A673 (cell line): ENCODE results near the gene KANK3. TPM values are rescaled to one million over a fixed set of nuclear protein-coding genes. Genes with fewer than 3 reads are reported as not detected.
"Not testable (repeated sequence)": the region's sequence is repeated elsewhere in the genome, so short reads cannot be mapped to it uniquely, and the experiment has no call there.

ENCODE experiments used
- BruUV-seq: library from RNA; stranded (reverse); fragments of 400-500 nt; replicated peaks from 2 replicates; lab custom pipeline; 2021; lab: Mats Ljungman, UMichigan
- CTCF ChIA-PET: fragments of 300-600 bp; sonication (Branson Sonifier 250); formaldehyde crosslinking; loops from one replicate; lab custom pipeline; 2022; ENCODE audit warnings: antibody characterized with exemption; lab: Charles Lee
- POLR2A ChIA-PET: fragments of 300-600 bp; sonication (Branson Sonifier 250); formaldehyde crosslinking; loops from one replicate; lab custom pipeline; 2022; ENCODE audit warnings: antibody characterized with exemption; ENCODE audit not compliant: low non-redundant PET; lab: Charles Lee
- DNase-seq: peaks from one replicate; pipeline ENCODE4 v3.0.0-alpha.2; 2015; ENCODE audit warnings: low spot score
- H3K27ac ChIP-seq: fragments of 200-600 bp; sonication (generic); 2 replicates; pipeline ENCODE4 v1.5.1; 2016; ENCODE audit warnings: mixed run types, low read depth, mild to moderate bottlenecking, mixed read lengths, antibody characterized with exemption, low read length; ENCODE audit not compliant: poor library complexity, severe bottlenecking
- H3K27me3 ChIP-seq: fragments of 200-600 bp; sonication (generic); replicated peaks from 2 replicates; pipeline ENCODE4 v1.6.1; 2017; ENCODE audit warnings: mixed run types, low read depth, mild to moderate bottlenecking, mixed read lengths, antibody characterized with exemption, low read length; ENCODE audit not compliant: insufficient read depth, poor library complexity
- H3K36me3 ChIP-seq: fragments of 200-600 bp; sonication (generic); 2 replicates; pipeline ENCODE4 v1.6.1; 2016; ENCODE audit warnings: mixed run types, mild to moderate bottlenecking, mixed read lengths, antibody characterized with exemption, low read length; ENCODE audit not compliant: insufficient read depth, poor library complexity, severe bottlenecking
- H3K4me1 ChIP-seq: fragments of 200-600 bp; sonication (generic); 2 replicates; pipeline ENCODE4 v1.6.1; 2017; ENCODE audit warnings: mixed run types, mild to moderate bottlenecking, mixed read lengths, antibody characterized with exemption, low read length; ENCODE audit not compliant: insufficient read depth, poor library complexity, severe bottlenecking
- H3K4me3 ChIP-seq: fragments of 200-600 bp; sonication (generic); 2 replicates; pipeline ENCODE4 v1.5.1; 2016; ENCODE audit warnings: low read depth, mixed run types, mild to moderate bottlenecking, mixed read lengths, low read length; ENCODE audit not compliant: poor library complexity, severe bottlenecking
- H3K9me3 ChIP-seq: fragments of 200-600 bp; sonication (generic); 2 replicates; pipeline ENCODE4 v1.6.1; 2016; ENCODE audit warnings: mixed run types, low read depth, mild to moderate bottlenecking, mixed read lengths, antibody characterized with exemption, low read length; ENCODE audit not compliant: poor library complexity, severe bottlenecking
- EZH2 ChIP-seq: fragments of 200-600 bp; sonication (generic); IDR thresholded peaks from 2 replicates; pipeline ENCODE4 v1.6.1; 2017; ENCODE audit warnings: borderline replicate concordance, low read depth, mild to moderate bottlenecking, mixed read lengths, antibody characterized with exemption, low read length; ENCODE audit not compliant: poor library complexity, severe bottlenecking
- intact Hi-C: fragments of 100-400 bp; cut with micrococcal nuclease; formaldehyde crosslinking; loops from one replicate; pipeline ENCODE4 v1.10.0; 2022; ENCODE audit not compliant: unreplicated experiment
- total RNA-seq: library from RNA; stranded (reverse); gene quantifications from 2 replicates; pipeline ENCODE4 v1.2.3, GENCODE V29; 2021
- TF ChIP-seq, protein P1 (sequence below): fragments of 300-800, 200-600 bp; sonication (generic); conservative IDR thresholded peaks from 2 replicates; pipeline ENCODE4 v1.5.1; 2017; ENCODE audit warnings: low read depth, mild to moderate bottlenecking, antibody characterized with exemption, low read length, moderate library complexity, mixed read lengths

The KANK3 gene
- total RNA-seq, 1 experiment from 2014 or later = 0.73 TPM

- intact Hi-C loops = no loop called here
- peak overlapping the region; percentile 55 for H3K4me3 ChIP-seq
- no peak overlapping the region for H3K27ac ChIP-seq
- no peaks in the 10 kb centered on the region for H3K27me3 ChIP-seq
- H3K4me1 ChIP-seq = no peaks in the 10 kb centered on the region
- DNase-seq = no peak
- no peaks in the 10 kb centered on the region for H3K36me3 ChIP-seq
- BruUV-seq = no TSS peak
- TF ChIP-seq EZH2 = no peak
- TF ChIP-seq, protein P1, sequence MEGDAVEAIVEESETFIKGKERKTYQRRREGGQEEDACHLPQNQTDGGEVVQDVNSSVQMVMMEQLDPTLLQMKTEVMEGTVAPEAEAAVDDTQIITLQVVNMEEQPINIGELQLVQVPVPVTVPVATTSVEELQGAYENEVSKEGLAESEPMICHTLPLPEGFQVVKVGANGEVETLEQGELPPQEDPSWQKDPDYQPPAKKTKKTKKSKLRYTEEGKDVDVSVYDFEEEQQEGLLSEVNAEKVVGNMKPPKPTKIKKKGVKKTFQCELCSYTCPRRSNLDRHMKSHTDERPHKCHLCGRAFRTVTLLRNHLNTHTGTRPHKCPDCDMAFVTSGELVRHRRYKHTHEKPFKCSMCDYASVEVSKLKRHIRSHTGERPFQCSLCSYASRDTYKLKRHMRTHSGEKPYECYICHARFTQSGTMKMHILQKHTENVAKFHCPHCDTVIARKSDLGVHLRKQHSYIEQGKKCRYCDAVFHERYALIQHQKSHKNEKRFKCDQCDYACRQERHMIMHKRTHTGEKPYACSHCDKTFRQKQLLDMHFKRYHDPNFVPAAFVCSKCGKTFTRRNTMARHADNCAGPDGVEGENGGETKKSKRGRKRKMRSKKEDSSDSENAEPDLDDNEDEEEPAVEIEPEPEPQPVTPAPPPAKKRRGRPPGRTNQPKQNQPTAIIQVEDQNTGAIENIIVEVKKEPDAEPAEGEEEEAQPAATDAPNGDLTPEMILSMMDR = no peak
- CTCF ChIA-PET = no interaction called here
- no peaks in the 10 kb centered on the region for H3K9me3 ChIP-seq
- POLR2A ChIA-PET = no interaction called here
These were observed 762 bp downstream of the KANK3 start for GRCh38 chr19:8342316-8342683.

DNA sequence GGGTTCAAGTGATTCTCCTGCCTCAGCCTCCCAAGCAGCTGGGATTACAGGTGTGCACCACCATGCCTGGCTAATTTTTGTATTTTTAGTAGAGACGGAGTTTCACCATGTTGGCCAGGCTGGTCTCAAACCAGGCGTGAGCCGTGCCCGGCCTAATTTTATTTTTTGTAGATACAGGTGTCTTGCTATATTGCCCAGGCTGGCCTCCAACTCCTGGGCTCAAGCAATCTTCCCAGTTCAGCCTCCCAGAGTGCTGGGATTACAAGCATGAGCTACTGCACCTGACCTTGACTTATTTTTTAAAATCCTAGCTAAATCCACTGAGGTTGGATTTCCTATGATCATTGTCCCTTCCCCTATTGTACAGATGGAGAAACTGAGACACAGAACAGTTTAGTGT lies 1.6 kb downstream of the KANK3 start:
- H3K27ac ChIP-seq, DNase-seq, H3K27me3 ChIP-seq, H3K4me1 ChIP-seq, CTCF ChIA-PET, H3K36me3 ChIP-seq, intact Hi-C loops, BruUV-seq, H3K9me3 ChIP-seq, H3K4me3 ChIP-seq: not testable (repeated sequence)
- POLR2A ChIA-PET = interaction anchor here (0.6 kb wide), 1 partner anchor 15 kb away, joined by 4 read pairs; no protein-coding TSS in a partner anchor

DNA sequence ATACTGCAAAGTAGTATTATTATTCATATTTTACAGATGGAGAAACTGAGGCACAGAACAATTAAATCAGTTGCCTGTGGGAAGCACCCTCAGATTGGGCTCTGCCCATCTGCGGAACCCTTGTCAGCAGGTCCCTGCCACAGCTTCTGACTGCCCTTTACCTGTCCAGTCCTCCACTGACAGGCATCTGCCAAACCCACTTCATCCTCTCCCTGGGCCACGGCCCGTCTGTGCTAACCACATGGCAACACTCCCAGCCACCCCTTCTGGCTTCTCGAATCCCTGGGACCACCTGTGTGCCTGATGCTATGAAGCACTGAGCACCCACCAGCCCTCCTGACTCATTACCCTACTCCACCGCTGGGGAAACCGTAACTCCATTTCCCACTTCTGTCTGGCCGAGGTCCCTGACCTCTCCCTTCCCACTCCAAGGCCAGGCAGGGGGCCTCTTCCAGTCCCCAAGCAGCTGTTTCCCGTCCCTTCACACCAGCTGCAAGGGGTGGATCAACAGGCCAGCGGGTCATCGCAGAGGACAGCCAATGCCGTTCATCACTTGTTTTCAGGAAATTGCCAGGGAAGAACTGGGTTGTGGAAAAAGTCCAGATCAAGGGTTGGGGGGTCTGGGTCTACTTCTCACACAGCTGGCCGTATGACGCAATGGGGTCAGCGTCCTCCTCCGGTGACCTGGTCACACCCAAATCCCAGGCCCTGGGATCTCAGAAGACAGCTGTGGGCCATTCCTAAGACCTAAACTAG lies 2.5 kb downstream of the KANK3 start:
- BruUV-seq = no TSS peak
- POLR2A ChIA-PET = no interaction called here
- CTCF ChIA-PET = no interaction called here
- DNase-seq = no peak
- no peak overlapping the region for H3K27ac ChIP-seq
- TF ChIP-seq, protein P1 = no peak
- no peak for TF ChIP-seq EZH2
- no peak overlapping the region for H3K4me3 ChIP-seq
- H3K4me1 ChIP-seq = no peaks in the 10 kb centered on the region
- H3K36me3 ChIP-seq = no peaks in the 10 kb centered on the region
- peaks cover 5% of the 10 kb centered on the region for H3K27me3 ChIP-seq
- intact Hi-C loops = no loop called here
- H3K9me3 ChIP-seq = no peaks in the 10 kb centered on the region

DNA sequence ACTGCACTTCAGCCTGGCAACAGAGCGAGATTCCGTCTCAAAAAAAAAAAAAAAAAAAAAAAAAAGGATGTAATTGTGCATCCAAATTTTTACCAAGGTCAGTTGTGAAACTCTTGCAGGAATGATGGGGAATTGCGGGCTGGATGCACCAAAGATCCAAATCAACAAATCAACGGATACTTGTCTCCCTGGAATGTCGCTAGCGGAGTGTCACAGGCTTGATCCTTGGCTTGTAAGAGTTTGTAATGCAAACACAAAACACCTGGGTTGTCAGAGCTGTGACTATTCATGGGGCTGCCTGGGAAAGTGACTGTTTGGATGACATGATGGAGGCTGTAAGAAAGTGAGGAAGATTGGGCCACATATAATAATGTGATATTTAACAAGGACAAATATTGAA lies 4.2 kb downstream of the KANK3 start:
- H3K36me3 ChIP-seq = no peaks in the 10 kb centered on the region
- ChIA-PET POLR2A (no interaction called here), CTCF (no interaction called here)
- DNase-seq = no peak
- H3K9me3 ChIP-seq = no peaks in the 10 kb centered on the region
- intact Hi-C loops = no loop called here
- no peak overlapping the region for H3K4me3 ChIP-seq
- H3K27ac ChIP-seq = no peak overlapping the region
- no TSS peak for BruUV-seq
- no peaks in the 10 kb centered on the region for H3K4me1 ChIP-seq
- TF ChIP-seq, protein P1 = no peak
- TF ChIP-seq EZH2 = no peak
- H3K27me3 ChIP-seq = peaks cover 15% of the 10 kb centered on the region
